ENCODE measurements around the gene FBXL5.

Gene FBXL5

GRCh38 chr4:15659768-15660570 lies 4.8 kb upstream of the FBXL5 start:
- Histone ChIP-seq H3K27me3 (ENCODE audit: low read length) (no peaks in the 10 kb centered on the region), H3K9ac (ENCODE audit: low read length) (no peak overlapping the region), H3K9me3 (ENCODE audit: insufficient read depth, low read length) (no peaks in the 10 kb centered on the region), H3K36me3 (ENCODE audit: low read length) (no peaks in the 10 kb centered on the region), H4K20me1 (ENCODE audit: low read depth, low read length) (no peaks in the 10 kb centered on the region), H3K79me2 (ENCODE audit: insufficient read depth, low read length) (no peaks in the 10 kb centered on the region), H3K9me2 (replicated peaks; ENCODE audit: insufficient read depth, low read length) (no peaks in the 10 kb centered on the region), H3K27ac (ENCODE audit: low read depth, low read length) (no peak overlapping the region), H3K4me2 (ENCODE audit: low read depth, low read length, poor library complexity, severe bottlenecking) (no peak overlapping the region), H2AFZ (ENCODE audit: low read depth, low read length, severe bottlenecking) (no peak overlapping the region), H3F3A (ENCODE audit: insufficient read depth) (peaks cover 24% of the 10 kb centered on the region), H3K4me3 (ENCODE audit: insufficient read depth, low read length, poor library complexity, severe bottlenecking) (no peak overlapping the region)
- TF ChIP-seq EZH2phosphoT487 (conservative IDR thresholded peaks at IDR 0.05; ENCODE audit: low read length) = no peak
- TF ChIP-seq CTCF (IDR thresholded peaks at IDR 0.05; ENCODE audit: insufficient read depth, low read length, poor library complexity, severe bottlenecking) = no peak

GRCh38 chr4:15658781-15659180 lies 3.6 kb upstream of the FBXL5 start:
- H3K4me3 ChIP-seq (ENCODE audit: insufficient read depth, low read length, poor library complexity, severe bottlenecking) = no peak overlapping the region
- H2AFZ ChIP-seq (ENCODE audit: low read depth, low read length, severe bottlenecking) = no peak overlapping the region
- H3K27me3 ChIP-seq (ENCODE audit: low read length) = no peaks in the 10 kb centered on the region
- no peak overlapping the region for H3K9ac ChIP-seq (ENCODE audit: low read length)
- no peak overlapping the region for H3K27ac ChIP-seq (ENCODE audit: low read depth, low read length)
- H3K36me3 ChIP-seq (ENCODE audit: low read length) = no peaks in the 10 kb centered on the region
- no peaks in the 10 kb centered on the region for H4K20me1 ChIP-seq (ENCODE audit: low read depth, low read length)
- TF ChIP-seq EZH2phosphoT487 (conservative IDR thresholded peaks at IDR 0.05; ENCODE audit: low read length) (no peak), CTCF (IDR thresholded peaks at IDR 0.05; ENCODE audit: insufficient read depth, low read length, poor library complexity, severe bottlenecking) (no peak)
- no peaks in the 10 kb centered on the region for H3K9me2 ChIP-seq (replicated peaks; ENCODE audit: insufficient read depth, low read length)
- peaks cover 24% of the 10 kb centered on the region for H3F3A ChIP-seq (ENCODE audit: insufficient read depth)
- no peak overlapping the region for H3K4me2 ChIP-seq (ENCODE audit: low read depth, low read length, poor library complexity, severe bottlenecking)
- H3K9me3 ChIP-seq (ENCODE audit: insufficient read depth, low read length) = no peaks in the 10 kb centered on the region
- H3K79me2 ChIP-seq (ENCODE audit: insufficient read depth, low read length) = peaks cover 8% of the 10 kb centered on the region; the same call in 1 of the 2 replicates

GRCh38 chr4:15658136-15658770 lies 3.1 kb upstream of the FBXL5 start:
- H3K4me2 ChIP-seq (ENCODE audit: low read depth, low read length, poor library complexity, severe bottlenecking) = no peak overlapping the region
- H2AFZ ChIP-seq (ENCODE audit: low read depth, low read length, severe bottlenecking) = no peak overlapping the region
- H3K27me3 ChIP-seq (ENCODE audit: low read length) = no peaks in the 10 kb centered on the region
- no peaks in the 10 kb centered on the region for H4K20me1 ChIP-seq (ENCODE audit: low read depth, low read length)
- H3K36me3 ChIP-seq (ENCODE audit: low read length) = no peaks in the 10 kb centered on the region
- no peak overlapping the region for H3K9ac ChIP-seq (ENCODE audit: low read length)
- peaks cover 24% of the 10 kb centered on the region for H3F3A ChIP-seq (ENCODE audit: insufficient read depth)
- H3K9me2 ChIP-seq (replicated peaks; ENCODE audit: insufficient read depth, low read length) = no peaks in the 10 kb centered on the region
- no peak overlapping the region for H3K27ac ChIP-seq (ENCODE audit: low read depth, low read length)
- no peak overlapping the region for H3K4me3 ChIP-seq (ENCODE audit: insufficient read depth, low read length, poor library complexity, severe bottlenecking)
- TF ChIP-seq CTCF (IDR thresholded peaks at IDR 0.05; ENCODE audit: insufficient read depth, low read length, poor library complexity, severe bottlenecking) (no peak), EZH2phosphoT487 (conservative IDR thresholded peaks at IDR 0.05; ENCODE audit: low read length) (no peak)
- H3K9me3 ChIP-seq (ENCODE audit: insufficient read depth, low read length) = no peaks in the 10 kb centered on the region
- peaks cover 13% of the 10 kb centered on the region; the same call in 1 of the 2 replicates for H3K79me2 ChIP-seq (ENCODE audit: insufficient read depth, low read length)
